Measurements from ENCODE around the gene NOP9.

- TF ChIP-seq EZH2 (IDR thresholded peaks at IDR 0.05; ENCODE audit: borderline replicate concordance, low read depth, low read length, poor library complexity, severe bottlenecking) (no peak), CTCF (conservative IDR thresholded peaks at IDR 0.05; ENCODE audit: low read depth, low read length) (no peak)
Observed at GRCh38 chr14:24274101-24274543, 25.5 kb upstream of the NOP9 start.
